Smooth muscle cell (in vitro differentiated cells): ENCODE measurements around the gene TEX51. TPM values are rescaled to one million over a fixed set of nuclear protein-coding genes. Genes with fewer than 3 reads are reported as not detected.

ENCODE experiments used
- DNase-seq: peaks from one replicate; lab custom pipeline; 2025; ENCODE audit not compliant: unreplicated experiment; lab: John Stamatoyannopoulos, UW
- H2AFZ ChIP-seq: fragments of 200-600 bp; sonication (generic); 2 replicates; pipeline ENCODE4 v1.6.0; 2016; ENCODE audit warnings: antibody characterized with exemption, low read depth, mild to moderate bottlenecking
- H3F3A ChIP-seq: fragments of 200-600 bp; sonication (generic); 2 replicates; pipeline ENCODE4 v1.6.0; 2017; ENCODE audit warnings: antibody characterized with exemption, low read depth
- H3K27ac ChIP-seq: fragments of 200-600 bp; sonication (generic); 2 replicates; pipeline ENCODE4 v1.5.1; 2016; ENCODE audit warnings: low read depth, mild to moderate bottlenecking
- H3K27me3 ChIP-seq: fragments of 200-600 bp; sonication (generic); 2 replicates; pipeline ENCODE4 v1.6.1; 2016; ENCODE audit warnings: low read depth, mild to moderate bottlenecking
- H3K36me3 ChIP-seq: fragments of 200-600 bp; sonication (generic); 2 replicates; pipeline ENCODE4 v1.5.1; 2016; ENCODE audit warnings: low read depth
- H3K4me1 ChIP-seq: fragments of 200-600 bp; sonication (generic); 2 replicates; pipeline ENCODE4 v1.5.1; 2016; ENCODE audit warnings: low read depth
- H3K4me2 ChIP-seq: fragments of 200-600 bp; sonication (generic); 2 replicates; pipeline ENCODE4 v1.6.0; 2016; ENCODE audit warnings: mild to moderate bottlenecking
- H3K4me3 ChIP-seq: fragments of 200-600 bp; sonication (generic); 2 replicates; pipeline ENCODE4 v1.5.1; 2016; ENCODE audit warnings: mild to moderate bottlenecking
- H3K79me2 ChIP-seq: fragments of 200-600 bp; sonication (generic); 2 replicates; pipeline ENCODE4 v1.6.0; 2016; ENCODE audit warnings: low read depth, mild to moderate bottlenecking
- H3K9ac ChIP-seq: fragments of 200-600 bp; sonication (generic); 2 replicates; pipeline ENCODE4 v1.6.0; 2016; ENCODE audit warnings: low read depth
- H3K9me3 ChIP-seq: fragments of 200-600 bp; sonication (generic); replicated peaks from 2 replicates; pipeline ENCODE4 v1.5.1; 2016; ENCODE audit warnings: low read depth
- H4K20me1 ChIP-seq: fragments of 200-600 bp; sonication (generic); 2 replicates; pipeline ENCODE4 v1.6.0; 2016; ENCODE audit warnings: low read depth
- WGBS: methylation state at CpG from one replicate; pipeline ENCODE4 v1.1.7; 2016; ENCODE audit warnings: low lambda C conversion rate; 5-methylcytosine and 5-hydroxymethylcytosine counted together
- polyA plus RNA-seq: library from polyadenylated mRNA; unstranded; fragments of >200 nt; fragmentation: Nextera tagmentation; extraction: Ambion mirVana; gene quantifications from 2 replicates; pipeline ENCODE4 v1.2.1, GENCODE V29; 2016
- total RNA-seq: library from RNA; depleted of rRNA; stranded (reverse); fragments of >200 nt; gene quantifications from 2 replicates; pipeline ENCODE4 v1.2.3, GENCODE V29; 2014
- TF ChIP-seq, protein P1 (sequence below): fragments of 200-600 bp; sonication (generic); IDR thresholded peaks from 2 replicates; pipeline ENCODE4 v1.5.1; 2017; ENCODE audit warnings: borderline replicate concordance, mild to moderate bottlenecking, antibody characterized with exemption; ENCODE audit not compliant: insufficient read depth, poor library complexity, severe bottlenecking

Gene TEX51
- total and polyA plus RNA-seq, 2 experiments from 2014 or later: not detected

DNA sequence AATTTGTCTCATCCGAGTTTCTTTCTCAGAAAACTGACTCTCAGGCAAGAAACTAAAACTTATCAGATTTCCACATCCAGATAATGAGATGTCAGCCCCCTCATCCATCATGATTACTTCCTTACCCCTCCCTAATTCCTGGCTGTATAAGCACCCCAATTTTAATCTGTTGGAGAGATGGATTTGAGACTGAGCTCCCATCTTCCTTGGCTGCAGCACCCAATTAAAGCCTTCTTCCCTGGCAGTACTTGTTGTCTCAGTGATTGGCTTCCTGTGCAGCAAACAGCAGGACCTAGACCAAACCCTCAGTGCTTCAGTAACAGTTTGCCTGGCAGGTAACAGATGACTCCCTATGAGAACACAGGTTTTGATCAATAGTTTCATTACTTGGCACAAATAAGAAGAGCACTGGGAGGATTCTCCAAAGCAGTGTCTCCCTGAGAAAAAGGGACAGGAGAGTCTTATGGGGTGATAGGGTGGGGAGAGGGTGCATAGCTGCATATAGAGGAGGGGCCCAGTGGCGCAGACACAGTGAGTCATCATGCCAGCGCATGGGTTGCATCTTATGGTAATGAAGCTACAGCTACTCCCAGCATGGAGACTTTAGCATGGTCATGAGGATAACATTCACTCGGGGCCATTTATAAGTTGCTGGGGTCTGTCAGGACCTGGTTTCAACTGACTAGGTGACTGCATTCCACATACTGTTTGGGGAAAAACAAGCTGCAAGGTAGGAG, 45.1 kb downstream of the TEX51 start:
- TF ChIP-seq, protein P1, sequence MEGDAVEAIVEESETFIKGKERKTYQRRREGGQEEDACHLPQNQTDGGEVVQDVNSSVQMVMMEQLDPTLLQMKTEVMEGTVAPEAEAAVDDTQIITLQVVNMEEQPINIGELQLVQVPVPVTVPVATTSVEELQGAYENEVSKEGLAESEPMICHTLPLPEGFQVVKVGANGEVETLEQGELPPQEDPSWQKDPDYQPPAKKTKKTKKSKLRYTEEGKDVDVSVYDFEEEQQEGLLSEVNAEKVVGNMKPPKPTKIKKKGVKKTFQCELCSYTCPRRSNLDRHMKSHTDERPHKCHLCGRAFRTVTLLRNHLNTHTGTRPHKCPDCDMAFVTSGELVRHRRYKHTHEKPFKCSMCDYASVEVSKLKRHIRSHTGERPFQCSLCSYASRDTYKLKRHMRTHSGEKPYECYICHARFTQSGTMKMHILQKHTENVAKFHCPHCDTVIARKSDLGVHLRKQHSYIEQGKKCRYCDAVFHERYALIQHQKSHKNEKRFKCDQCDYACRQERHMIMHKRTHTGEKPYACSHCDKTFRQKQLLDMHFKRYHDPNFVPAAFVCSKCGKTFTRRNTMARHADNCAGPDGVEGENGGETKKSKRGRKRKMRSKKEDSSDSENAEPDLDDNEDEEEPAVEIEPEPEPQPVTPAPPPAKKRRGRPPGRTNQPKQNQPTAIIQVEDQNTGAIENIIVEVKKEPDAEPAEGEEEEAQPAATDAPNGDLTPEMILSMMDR: no peak

DNA sequence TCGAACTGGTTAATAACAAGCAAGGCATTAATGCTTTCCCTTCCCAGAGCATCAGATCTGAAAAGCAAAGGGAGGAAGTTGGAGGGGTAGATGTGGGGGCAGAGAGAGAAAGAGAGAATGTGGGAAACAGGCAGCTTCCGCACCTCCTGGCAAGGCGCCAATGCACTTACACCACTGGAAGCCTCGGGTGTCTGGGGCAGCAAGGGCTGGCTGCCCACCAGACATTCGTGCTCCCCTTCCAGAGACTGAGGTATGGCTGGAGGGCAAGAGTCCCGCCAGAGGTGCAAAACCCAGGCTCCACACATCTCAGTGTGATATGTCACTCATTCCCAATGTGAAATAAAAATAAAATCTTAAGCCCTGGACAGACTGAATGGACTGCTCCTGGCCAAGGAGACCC, 46.4 kb downstream of the TEX51 start:
- TF ChIP-seq, protein P1: no peak

More for the DNA sequence above, 45.1 kb downstream of the TEX51 start:
- Histone ChIP-seq H3K4me2 (no peak overlapping the region), H3K27ac (no peak overlapping the region), H3K4me3 (no peak overlapping the region), H3K9me3 (no peaks in the 10 kb centered on the region), H4K20me1 (no peaks in the 10 kb centered on the region), H3K27me3 (no peaks in the 10 kb centered on the region), H3K9ac (no peak overlapping the region), H3F3A (no peaks in the 10 kb centered on the region), H3K36me3 (no peaks in the 10 kb centered on the region), H3K4me1 (no peaks in the 10 kb centered on the region), H3K79me2 (no peaks in the 10 kb centered on the region), H2AFZ (no peak overlapping the region)
- no peak for DNase-seq
- 92% methylated on average over 4 of the region's 4 CpGs for WGBS

DNA sequence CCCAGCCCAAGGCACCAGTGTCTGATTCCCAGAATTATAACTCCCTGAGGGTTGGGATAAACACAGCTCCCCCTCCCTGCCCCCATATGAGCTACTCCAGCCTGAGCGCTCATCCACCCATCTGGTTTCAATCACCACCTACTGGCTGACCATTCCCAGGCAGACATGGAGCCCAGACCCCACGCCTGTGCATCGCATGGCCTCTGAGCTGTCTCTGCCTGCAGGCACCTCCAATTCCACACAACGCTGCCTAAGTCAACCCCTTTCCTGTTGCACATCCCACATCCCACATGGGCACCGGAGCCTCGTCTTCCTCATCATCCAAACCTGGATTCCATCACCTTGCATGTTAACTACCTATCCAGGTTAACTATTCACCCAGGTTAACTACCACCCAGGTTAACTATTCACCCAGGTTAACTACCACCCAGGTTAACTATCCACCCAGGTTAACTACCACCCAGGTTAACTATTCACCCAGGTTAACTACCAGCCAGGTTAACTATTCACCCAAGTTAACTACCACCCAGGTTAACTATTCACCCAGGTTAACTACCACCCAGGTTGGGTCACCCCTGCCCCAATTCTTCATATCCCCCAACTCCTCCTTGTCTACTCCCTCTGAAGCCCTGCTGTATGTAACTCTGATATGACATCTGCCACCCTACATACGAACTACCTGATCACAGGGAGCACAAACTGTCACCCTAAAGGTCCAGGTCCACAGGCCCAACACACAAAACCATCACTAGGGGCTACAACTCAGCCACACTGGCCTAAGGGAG, 47.8 kb downstream of the TEX51 start:
- H3F3A ChIP-seq: no peaks in the 10 kb centered on the region
- 69% methylated on average over 7 of the region's 7 CpGs for WGBS

More for the DNA sequence above, 46.4 kb downstream of the TEX51 start:
- H3K27ac ChIP-seq: no peak overlapping the region
- H3K27me3 ChIP-seq: no peaks in the 10 kb centered on the region
- no peak overlapping the region for H2AFZ ChIP-seq
- no peaks in the 10 kb centered on the region for H3K4me1 ChIP-seq
- H3K9ac ChIP-seq: no peak overlapping the region
- H3K9me3 ChIP-seq: no peaks in the 10 kb centered on the region
- no peaks in the 10 kb centered on the region for H3K79me2 ChIP-seq
- no peaks in the 10 kb centered on the region for H3K36me3 ChIP-seq
- H4K20me1 ChIP-seq: no peaks in the 10 kb centered on the region
- WGBS: 89% methylated on average over 6 of the region's 6 CpGs
- no peak overlapping the region for H3K4me3 ChIP-seq
- H3F3A ChIP-seq: no peaks in the 10 kb centered on the region
- DNase-seq: no peak
- no peak overlapping the region for H3K4me2 ChIP-seq

More for the DNA sequence above, 47.8 kb downstream of the TEX51 start:
- Histone ChIP-seq H3K27ac (no peak overlapping the region), H2AFZ (no peak overlapping the region), H3K79me2 (no peaks in the 10 kb centered on the region), H4K20me1 (no peaks in the 10 kb centered on the region), H3K9me3 (no peaks in the 10 kb centered on the region), H3K4me1 (no peaks in the 10 kb centered on the region), H3K27me3 (no peaks in the 10 kb centered on the region), H3K9ac (no peak overlapping the region), H3K4me3 (no peak overlapping the region), H3K4me2 (no peak overlapping the region), H3K36me3 (no peaks in the 10 kb centered on the region)
- DNase-seq: no peak
- TF ChIP-seq, protein P1: no peak
